Hematopoietic multipotent progenitor cell treated with erythropoietin and hydrocortisone succinate and interleukin-3 and kit ligand, for 17 days (in vitro differentiated cells): ENCODE measurements around the gene KIAA1328.

Source experiments
- DNase-seq: peaks from one replicate; pipeline ENCODE4 v3.0.0-alpha.2; 2015; ENCODE audit warnings: low spot score

KIAA1328 gene

DNA sequence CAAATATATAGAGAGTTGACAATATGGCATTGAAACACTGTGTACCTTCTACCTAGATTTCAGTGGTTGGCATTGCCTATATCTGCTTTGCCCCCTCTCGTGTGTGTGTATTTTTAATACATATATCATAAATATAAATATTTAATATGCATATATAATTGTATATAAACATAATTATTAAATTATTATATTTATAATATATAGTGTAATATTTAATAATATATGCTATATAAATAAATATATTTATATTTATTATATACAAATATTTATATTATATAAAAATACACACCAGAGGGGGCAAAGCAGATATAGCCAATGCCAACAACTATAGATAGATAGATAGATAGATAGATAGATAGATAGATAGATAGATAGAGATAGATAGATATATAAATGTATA, 124.1 kb downstream of the KIAA1328 start:
- DNase-seq: no peak

DNA sequence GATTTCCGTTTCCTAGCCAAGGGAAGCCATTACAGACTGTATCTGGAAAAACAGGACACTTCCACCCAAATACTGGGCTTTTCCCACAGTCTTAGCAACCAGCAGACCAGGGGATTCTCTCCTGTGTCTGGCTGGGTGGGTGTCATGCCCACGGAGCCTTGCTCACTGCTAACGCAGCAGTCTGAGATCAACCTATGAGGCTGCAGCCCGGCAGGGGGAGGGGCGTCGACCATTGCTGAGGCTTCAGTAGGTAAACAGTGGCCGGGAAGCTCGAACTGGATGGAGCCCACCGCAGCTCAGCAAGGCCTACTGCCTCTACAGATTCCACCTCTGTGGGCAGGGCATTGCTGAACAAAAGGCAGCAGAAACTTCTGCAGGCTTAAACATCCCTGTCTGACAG, 131.1 kb downstream of the KIAA1328 start:
- DNase-seq: no peak

DNA sequence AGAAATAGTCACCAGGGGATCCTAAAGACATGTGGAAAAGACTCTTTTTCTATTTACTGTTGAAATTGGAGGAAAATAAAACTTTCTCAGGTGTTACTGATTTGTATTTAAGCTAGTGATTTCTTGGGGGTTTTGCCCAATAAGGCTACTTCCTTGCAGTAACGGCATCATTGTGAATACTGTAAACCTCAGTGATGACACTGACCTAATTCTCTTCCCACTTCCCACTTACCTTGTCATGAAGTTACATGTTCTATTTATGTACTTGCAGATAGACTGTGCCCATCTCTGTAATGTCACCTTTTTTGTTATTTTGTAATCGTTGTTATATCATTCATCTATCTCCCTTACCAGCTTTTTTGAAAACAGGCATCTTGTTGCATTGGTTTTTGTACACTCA, 134.5 kb downstream of the KIAA1328 start:
- no peak for DNase-seq

DNA sequence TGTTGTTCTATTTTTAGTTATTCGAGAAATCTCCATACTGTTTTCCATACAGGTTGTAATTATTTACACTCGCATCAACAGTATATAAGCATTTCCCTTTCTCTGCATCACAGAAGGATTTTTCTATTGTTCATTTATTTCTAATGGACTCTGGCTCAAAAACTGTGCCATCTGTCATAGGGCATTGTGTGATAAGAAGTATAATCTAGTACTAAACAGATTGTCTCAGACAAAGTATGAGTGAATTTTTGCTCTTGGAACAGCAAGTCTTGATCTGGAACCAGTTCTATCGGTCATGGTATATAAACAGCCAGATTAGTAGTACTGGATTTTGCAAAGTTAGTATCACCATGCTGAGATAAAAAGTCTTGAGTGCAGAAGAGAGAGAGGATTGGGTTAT, 145.8 kb downstream of the KIAA1328 start:
- DNase-seq: no peak

DNA sequence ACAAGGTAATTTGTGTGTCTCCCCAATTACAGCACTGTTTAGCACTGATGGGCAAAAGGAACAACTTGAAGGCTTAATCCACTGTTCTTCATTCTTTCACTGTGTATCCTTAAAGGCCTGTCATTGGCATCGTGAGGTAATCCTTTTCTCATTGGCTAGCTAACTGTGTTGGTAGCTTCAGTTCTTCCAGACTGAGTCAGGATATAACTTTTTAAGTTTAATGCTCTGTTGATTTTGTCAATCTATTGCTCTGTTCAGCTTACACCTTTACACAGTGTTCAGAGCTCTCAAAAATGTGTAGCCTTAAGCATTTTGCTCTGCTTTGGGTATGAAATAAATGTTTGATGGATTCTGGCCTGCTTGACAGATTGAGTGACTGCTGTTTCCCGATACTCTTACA, 148.2 kb downstream of the KIAA1328 start:
- DNase-seq: no peak

DNA sequence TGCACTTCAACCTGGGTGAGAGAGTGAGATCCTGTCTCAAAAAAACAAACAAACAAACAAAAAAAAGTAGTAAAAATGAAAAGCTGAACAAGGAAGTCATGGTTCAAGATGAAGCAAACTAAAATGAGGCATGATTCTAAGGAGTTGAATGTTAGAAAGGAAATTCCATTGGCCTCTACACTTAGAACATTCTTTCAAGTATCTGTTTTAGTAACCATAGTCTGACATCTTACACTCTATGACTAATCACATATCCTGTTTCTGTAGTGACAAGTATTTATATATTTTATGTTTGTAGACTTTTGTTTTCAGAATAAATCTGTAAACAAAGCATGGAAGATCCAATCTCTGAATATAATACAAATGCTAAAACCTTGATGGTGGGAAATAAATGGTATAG, 164.1 kb downstream of the KIAA1328 start:
- DNase-seq: no peak

DNA sequence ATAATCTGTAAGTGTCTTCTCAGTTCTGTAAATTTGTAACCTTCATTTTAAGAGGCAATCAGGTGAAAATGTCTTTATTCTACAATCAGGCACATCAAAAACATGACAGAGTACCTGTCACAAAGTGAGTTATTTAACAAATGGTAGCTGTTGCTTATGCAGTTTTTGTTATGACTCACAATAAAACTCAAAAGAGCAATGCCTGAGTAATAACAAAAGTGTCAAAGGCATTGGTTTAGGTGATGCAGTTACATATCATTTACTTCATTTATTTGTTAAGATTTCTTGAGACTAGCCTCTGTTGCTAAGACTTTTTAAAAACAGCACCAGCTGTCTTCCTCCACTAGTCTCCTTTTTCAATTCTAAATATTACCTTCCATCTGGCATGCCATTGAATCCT, 177.8 kb downstream of the KIAA1328 start:
- DNase-seq: no peak

DNA sequence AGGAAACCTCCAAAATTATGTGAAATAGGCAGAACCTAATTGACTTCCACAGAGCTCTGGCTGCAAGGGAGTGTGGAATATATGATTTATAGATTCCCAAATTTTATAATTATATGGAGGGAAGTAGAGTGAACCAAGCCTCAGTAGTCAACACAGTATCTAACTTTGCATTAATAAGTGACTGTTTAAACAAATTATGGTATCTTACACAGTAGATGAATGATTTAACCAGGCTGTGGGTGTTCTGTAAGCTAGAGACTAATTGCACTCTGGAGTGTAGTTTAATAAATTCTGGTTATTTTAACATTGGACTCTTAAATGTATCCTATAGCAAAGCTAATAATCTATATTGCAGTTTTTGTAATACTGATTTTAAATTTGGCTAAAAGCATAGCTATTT, 183.5 kb downstream of the KIAA1328 start:
- no peak for DNase-seq

DNA sequence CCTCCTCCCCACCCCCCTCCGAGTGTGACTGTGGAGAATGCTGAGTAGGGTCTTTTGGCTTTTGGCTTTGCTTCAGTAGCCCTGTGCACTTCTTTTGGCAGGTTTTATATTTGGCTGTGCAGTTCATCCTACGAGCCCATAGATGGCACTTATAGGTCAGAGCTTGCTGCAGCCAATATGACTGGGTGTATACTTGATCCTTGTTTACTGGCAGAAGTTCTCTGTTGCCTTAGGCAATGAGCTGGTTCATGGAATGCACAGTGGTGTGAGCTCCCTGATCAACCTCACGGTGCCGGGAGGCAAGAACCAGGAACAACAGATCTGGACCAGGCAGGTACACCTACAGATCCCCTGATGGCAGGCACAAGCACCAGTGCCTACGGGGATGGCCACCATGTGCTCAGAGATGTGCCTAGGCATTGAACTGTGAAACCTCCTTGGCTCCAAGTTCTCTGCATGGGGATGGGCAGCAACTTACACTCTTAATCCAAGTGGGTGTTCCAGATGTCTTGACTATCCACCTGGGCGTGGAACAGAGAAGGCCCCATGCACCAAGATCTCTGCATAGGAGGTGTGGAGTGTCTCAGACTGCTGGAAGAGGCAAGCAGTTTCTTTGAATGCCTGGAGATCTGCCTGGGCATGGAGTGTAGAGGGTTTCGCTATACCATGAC, 190.4 kb downstream of the KIAA1328 start:
- no peak for DNase-seq

DNA sequence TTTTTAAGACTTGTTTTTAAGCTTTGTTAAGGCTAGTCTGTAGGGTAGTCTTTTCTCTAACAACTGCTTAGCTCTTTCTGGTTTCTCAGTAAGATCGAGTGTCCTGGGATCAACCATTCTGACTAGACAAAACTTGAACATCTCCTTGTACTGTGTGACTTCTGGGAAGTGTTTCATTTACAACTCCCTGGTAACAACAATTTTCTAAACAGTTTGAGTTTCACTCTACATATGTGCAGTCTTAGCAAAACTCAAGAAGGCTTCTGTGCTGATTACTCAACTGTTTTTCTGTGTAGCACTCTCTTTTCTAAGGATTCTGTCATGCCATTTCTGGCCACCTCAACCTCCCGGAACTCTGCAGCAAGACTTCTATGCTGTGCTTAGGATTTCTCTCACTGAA, 204.5 kb downstream of the KIAA1328 start:
- DNase-seq: no peak

DNA sequence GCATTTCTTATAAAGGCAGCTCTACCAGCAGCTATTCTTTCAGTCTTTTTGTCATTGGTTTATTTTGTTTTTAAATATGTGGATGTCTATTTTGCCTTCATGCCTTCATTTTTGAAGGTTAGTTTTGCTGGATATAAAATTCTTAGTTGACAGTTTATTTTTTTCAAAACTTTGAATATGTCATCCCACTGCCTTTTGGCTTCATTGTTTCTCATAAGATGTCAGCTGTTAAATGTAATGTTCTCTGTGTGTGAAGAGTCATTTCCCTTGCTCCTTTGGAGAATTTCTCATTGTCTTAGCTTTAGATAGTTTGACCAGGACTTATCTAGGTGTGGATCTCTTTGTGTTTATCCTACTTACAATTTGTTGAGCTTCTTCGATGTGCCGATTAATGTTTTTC, 213.5 kb downstream of the KIAA1328 start:
- DNase-seq: no peak

DNA sequence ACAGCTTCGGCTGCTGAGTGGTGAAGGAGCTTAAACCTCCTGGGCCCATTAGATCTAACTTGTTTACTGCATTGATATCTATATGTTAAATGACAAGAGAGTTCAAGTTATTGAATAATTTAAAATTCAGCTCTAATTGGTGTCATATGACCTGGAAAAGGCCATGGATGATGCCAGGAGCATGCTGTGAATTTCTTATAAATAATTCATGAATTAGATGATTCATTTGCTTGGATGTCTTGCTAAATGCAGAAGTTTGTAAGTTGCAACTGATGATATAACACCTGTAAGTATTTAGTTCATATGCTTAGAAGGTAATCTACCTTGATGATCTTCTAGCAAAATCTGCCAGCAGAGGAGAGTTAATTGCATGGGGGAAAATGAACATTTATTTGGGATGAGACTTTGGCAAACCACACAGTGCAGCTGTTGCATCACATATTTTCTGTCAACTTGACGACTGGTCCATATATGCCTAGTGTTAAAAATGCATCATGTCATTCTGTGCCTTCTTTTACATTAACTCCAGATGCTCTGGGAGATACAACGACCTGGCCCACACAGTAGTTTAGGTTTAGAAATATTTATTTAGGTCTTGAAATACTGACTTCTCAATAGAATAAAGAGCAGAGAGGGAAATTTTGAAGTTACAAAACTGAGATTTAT, 226.3 kb downstream of the KIAA1328 start:
- no peak for DNase-seq

DNA sequence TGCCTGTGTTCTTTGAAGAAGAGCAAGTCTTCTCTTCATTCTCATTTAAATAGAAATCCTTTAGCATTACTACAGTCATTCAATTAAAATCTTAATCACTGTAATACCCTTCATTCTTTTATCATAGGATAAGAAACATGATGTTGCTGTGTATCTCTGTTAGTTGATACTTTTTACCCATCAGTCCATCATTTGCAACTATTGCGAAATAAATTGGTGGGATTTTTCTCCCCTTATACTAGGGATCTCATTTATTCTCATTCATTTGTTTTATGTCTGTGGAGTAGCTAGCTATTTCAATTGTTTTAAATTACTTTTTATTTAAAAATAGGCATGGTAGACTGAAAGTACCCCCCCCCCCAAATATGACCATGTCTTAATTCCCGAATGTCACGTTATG, 235.3 kb downstream of the KIAA1328 start:
- no peak for DNase-seq

DNA sequence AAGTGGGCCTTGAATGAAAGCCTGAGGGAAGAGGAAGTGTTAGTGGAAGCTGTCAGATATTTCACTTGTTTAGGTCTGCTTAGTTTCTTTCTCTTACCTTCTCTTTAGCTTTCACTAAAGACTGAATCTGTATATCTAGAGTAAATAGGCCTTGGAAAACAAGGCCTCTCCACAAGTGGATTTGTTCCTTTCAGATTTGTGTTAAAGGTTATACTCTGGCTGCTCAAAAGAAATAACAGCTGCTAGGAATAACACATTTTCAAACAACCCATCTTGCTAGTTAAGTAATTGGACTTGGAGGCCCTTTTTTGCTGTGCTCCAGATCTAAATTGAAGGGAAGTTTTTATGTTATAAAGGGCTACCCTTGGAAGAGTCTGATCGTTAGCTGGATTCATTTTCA, 236.3 kb downstream of the KIAA1328 start:
- DNase-seq: no peak

DNA sequence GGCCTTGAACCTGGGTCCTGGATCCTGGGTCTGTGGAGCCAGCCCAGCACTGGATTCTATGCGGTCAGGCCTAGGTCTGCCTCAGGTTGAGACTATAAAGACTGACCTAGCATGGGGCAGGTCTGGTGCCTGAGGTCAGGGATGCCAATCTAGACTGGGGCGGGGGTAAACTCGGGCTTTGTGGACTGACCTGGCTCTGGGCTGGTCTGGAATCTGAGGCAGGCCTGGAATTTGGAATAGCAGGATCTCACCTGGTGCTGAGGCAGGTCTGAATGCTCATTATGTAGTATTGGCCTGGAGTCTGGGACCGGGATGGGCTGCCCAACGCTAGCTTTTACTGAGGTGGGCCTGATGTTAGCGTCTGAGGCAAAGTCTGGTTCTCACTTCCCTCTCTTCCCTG, 256.0 kb downstream of the KIAA1328 start:
- no peak for DNase-seq

DNA sequence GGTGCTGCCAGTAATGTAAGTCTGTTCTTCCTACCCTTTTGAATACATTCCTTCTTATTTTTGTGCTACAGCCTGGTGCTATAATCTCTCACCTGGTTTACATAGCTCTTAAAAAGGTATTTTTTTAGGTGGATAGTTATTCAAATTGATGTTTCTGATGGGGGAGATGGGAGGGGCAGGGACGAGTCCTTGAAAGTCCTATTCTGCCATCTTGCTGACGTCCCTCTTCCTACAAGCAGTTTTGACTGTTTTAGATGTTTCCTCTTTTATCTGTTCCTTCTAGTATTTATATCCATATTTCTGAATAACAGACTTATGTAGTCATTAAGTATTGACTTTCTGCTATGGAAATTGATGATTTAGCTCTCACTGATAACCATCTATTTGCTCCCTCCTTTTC, 256.4 kb downstream of the KIAA1328 start:
- DNase-seq: no peak

DNA sequence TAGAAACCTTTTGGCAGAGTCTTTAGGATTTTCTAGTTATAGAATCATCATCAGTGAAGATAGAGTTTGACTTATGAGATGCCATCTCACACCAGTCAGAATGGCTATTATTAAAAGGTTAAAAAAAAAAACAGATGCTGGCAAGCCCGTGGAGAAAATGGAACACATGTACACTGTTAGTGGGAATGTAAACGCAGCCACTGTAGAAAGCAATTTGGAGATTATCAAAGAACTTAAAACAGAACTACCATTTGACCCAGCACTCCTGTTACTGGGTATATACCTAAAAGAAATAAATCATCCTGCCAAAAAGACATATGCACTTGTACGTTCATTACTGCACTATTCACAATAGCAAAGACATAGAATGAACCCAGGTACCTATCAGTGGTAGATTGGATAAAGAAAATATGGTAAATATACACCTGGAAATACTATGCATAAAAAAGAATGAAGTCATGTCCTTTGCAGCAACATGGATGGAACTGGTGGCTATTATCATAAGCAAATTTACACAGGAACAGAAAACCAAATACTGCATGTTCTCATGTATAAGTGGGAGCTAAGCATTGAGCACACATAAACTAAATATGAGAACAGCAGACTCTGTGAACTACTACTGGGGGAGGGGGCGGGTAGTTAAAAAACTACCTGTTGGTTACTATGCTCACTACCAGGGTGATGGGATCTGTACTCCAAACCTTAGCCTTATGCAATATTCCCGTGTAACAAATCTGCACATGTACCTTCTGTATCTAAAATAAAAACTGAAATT, 279.0 kb downstream of the KIAA1328 start:
- no peak for DNase-seq

DNA sequence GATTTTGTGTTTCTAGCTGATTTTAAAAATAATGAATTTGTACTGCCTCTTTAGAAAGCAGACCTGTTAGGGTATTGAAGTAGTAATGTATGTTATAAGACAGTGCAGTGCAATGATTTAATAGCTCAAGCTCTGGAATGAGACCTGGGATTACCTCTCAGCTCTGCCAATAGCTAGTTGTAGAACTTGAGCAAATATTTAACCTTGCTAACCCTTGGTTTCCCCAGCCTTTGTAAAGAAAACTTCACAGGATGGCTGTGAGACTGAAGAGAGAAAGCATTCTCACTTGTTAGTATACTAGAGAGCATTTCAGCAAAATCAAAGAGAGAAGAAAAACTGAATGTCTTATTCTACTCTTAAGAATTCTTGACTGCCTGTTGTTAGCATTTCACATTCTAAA, 293.9 kb downstream of the KIAA1328 start:
- DNase-seq: no peak

DNA sequence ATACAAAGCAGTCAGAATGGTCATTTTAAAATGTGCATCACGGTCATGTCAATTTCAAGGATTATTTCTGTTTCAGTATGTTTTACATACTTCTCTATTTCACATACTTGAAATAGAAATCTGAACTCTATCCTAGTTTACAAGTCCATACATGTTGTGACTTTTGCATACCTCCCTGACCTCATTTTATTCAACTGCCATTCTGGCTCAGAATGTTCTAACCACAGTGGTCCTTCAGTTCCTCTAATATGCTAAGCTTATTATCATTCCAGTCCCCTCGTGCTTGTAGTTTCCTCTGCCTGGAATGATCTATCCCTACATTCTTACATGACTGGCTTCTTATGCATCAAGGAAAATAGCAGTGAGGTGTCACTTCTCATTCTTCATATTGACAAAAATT, 295.6 kb downstream of the KIAA1328 start:
- no peak for DNase-seq

DNA sequence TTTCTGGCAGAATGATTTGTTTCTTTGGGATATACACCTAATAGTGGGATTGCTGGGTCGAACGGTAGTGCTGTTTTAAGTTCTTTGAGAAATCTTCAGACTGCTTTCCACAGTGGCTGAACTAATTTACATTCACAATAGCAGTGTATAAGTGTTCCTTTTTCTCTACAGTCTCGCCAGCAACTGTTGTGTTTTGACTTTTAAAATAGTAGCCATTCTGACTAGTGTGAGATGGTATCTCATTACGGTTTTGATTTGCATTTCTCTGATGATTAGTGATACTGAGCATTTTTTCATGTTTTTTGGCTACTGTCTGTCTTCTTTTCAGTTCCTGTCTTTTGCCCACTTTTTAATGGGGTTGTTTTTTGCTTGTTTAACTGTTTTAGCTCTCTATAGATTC, 306.2 kb downstream of the KIAA1328 start:
- no peak for DNase-seq

DNA sequence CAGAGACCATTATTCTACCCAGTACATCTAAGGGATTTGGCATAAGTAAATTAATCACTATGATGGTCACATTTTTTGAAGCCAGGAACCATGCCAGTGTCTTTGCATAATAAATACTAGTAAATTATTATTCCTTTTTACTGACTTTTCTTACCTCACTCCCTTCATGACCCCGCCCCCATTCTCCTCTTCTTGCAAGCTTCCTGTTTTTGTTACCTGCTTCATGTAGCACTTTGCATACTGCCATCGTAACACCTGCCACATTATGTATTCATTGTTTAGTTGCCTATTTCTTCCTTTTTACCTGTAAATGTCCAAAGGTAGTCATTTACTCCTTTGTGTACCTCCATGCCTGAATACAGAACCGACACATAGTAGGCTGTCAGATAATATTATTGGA, 309.5 kb downstream of the KIAA1328 start:
- no peak for DNase-seq

DNA sequence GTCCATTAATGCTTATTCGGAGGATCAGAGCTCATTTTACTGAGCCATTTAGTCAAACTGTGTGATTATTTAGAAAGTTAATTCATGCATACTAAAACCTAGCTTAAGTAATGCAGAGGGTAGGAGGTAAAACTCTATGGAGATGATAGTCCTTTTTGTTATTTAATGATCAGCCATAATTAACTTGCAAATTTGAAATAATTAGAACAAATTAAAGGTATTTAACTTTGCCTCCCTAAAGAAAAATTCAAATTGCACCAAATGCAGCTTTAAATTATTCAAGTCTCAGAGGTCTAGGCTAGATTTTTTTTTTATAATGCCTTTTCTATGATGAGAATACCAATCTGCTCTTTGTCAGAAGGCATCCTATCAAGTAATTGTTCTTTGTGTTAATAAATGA, 310.9 kb downstream of the KIAA1328 start:
- DNase-seq: no peak

DNA sequence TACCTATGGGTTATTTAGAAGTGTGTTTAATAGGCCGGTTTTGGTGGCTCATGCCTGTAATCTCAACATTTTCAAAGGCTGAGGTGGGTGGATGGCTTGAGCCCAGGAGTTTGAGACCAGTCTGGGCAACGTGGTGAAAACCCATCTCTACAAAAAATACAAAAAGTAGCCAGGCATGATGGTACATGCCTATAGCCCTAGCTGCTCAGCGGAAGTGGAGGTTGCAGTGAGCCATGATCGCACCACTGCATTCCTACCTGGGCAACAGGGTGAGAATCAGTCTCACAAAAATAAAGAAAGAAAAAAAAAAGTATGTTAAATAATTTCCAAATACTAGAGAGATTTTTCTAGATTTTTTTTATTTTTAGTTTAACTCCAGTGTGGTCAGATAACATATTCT, 316.0 kb downstream of the KIAA1328 start:
- no peak for DNase-seq
